HG02642 (cell line): ENCODE data around the gene ZNF593.
A peak's percentile ranks its signal among the peaks of the same experiment; 100 is the strongest.

Experiments used
- ATAC-seq: cut with Tn5 transposase; IDR thresholded peaks from one replicate; pipeline ENCODE4 v1.9.1; 2021; ENCODE audit warnings: mild to moderate bottlenecking; ENCODE audit not compliant: unreplicated experiment, poor library complexity

Gene ZNF593

GRCh38 chr1:26145041-26145959 is 24.4 kb upstream of the ZNF593 start:
- peak; percentile 64 for ATAC-seq

- no peak for ATAC-seq
Observed at GRCh38 chr1:26145960-26146294, 23.8 kb upstream of the ZNF593 start.

- ATAC-seq, result no peak
Observed at GRCh38 chr1:26148887-26149286, 20.8 kb upstream of the ZNF593 start.

- ATAC-seq, result no peak
Observed at GRCh38 chr1:26153966-26154532, 15.7 kb upstream of the ZNF593 start.

- no peak for ATAC-seq
Observed at GRCh38 chr1:26154750-26155149, 15.0 kb upstream of the ZNF593 start.

GRCh38 chr1:26155370-26156284 is 14.1 kb upstream of the ZNF593 start:
- no peak for ATAC-seq

- no peak for ATAC-seq
Observed at GRCh38 chr1:26156285-26157038, 13.2 kb upstream of the ZNF593 start.

DNA sequence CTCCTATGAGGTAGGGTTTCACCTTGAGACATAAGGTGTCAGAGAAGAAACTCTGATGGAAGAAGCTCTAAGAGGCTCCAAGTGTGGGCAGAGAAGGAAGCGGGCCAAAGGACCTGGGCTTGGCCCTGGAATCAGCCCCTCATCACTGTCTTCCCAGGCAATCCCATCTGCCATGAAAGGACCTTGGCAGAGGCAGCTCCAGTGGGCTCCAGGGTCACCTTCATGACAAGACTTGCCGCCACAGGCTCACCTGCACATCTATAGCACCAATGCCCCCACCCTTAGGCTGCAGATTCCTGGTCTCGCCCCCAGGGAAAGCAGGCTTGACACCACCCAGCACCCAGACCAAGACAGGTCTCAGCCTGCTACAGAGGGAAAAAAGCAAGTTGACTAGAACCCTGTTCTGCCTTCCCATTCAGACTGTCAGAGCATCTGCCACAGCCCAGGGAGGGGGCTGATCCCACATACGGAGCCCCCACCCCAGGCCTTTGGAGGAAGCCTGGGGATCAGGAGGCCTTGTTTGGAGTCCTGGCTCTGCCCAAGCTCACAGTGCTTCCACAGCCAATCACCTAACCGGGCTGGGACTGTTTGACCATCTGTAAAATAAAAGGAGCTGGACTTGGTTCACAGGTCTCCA is 11.3 kb upstream of the ZNF593 start:
- no peak for ATAC-seq

DNA sequence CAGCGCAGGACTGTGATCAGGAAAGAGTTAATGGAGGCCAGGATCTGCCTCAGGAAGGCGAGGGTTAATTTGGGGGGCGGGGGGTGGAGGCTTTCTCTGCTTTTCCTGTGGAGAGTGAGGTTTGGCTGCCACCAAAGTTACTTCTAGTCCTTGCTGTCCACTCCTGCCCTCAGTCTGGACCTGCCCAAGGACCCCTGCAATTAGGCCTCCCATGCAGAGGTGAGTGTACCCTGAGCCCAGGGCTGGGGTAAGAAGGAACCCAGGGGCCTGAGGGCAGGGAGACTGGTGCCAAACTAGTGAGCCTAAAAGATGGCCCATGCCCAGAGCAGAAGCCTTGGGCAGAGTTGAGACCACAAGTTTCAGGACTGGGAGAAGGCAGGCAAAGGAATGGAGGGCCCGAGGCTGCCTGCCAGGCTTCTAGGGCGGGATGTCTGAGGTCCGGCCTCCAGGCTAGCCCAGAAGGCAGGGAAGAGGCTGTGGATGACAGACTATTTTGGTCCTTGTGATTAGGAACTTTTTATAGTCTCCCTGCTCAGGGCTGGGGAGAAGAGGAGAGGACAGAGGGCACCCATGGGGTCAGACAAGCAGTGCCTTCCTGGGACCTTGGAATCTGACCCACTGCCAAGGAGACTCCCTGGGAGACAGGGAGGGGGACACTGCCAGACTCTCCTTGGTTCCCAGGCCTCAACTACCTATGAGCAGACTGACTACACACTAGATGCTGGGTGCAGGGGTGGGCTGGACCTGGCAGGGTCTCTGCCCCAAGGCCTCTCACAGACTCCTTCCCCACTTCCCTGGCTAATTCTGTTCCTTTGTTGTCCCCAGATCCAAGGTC is 10.6 kb upstream of the ZNF593 start, which contains the start of gene FAM110D:
FAM110D (plus strand) TSS at position 172 of the 835 bp plus-strand sequence. CDS start 2,213 bp downstream, outside the sequence.
- no peak for ATAC-seq

DNA sequence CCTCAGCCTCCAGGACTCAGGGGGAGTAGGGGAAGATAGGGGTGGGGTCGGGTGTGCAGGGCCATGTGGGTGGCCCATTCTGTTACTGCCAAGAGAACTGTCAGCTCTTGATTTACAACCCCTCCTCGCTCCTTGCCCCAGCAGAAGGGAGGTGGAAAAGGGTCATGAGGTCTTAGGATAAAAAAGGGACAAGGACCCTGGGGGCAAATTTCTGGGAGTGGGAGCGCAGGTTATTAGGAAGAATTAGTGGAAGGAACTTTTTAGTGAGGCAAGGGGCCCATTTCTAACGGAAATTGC is 10.0 kb upstream of the ZNF593 start:
- ATAC-seq, result no peak

GRCh38 chr1:26160527-26161414 is 8.9 kb upstream of the ZNF593 start:
- no peak for ATAC-seq

GRCh38 chr1:26161415-26162219 is 8.1 kb upstream of the ZNF593 start:
- no peak for ATAC-seq

GRCh38 chr1:26162220-26162709 is 7.4 kb upstream of the ZNF593 start:
- ATAC-seq, result no peak

DNA sequence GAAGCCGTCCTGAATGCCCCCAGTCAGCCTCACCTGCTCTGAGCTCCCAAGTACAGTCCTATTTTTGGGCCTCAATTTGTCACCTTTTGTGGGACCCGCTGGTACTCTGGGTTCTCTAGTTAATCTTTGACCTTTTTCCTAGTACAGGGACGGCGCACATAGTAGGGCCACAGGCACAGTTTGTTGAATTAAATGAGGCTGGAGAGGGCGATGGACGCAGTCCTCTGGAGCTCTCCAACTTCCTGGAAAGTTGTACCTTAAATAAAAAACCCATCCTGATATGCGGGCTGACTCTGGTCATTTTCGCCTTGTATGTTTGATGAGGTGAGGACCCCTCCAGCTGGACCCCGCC is 6.0 kb upstream of the ZNF593 start:
- ATAC-seq, result no peak

DNA sequence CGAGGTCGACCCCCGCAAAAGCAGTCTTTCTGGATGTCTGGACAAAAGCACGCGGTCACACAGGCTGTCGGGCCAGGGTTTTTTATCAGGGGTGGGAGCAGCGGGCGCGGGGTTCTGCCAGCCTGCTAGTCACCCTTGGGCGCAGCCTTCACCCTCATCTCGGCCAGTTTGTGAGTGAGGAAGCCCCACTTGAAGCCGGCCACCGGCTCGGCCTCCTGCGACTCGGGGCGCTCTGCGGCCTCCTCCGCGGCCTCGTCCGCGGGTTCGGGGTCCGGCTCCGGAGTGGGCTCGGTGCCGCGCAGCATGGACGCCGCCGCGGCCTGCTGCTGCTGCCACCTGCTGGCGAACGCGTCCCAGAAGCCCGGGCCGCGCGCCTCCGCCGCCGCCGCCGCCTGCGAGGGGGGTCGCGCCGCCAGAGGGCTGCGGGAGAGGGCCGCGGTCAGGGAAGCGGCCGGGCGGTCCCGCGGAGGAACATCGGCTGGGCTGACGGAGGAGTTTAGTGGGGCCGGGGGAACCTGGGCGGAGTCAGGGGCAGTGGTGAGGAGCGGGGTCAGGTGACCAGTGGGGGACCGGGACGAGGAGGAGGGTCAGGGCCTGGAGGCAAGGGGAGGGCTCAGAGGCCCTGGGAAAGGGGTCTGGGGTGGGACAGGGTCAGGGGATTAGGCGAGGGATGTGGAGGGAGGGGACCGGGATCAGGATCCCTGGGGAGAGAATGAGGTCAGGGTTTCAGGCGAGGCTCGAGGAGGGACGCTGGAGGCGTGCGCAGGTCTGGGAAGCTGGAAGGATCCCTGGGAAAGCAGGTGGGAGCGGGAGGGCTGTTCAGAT is 5.5 kb upstream of the ZNF593 start:
- ATAC-seq, result peak; percentile 48
